ENCODE data around the gene CTTNBP2.

The CTTNBP2 gene

GRCh38 chr7:117782761-117783160 is 90.5 kb downstream of the CTTNBP2 start:
- DNase-seq (ENCODE audit: low spot score), result no peak

- DNase-seq (ENCODE audit: low spot score), result no peak
Observed at GRCh38 chr7:117781707-117782106, 91.5 kb downstream of the CTTNBP2 start.

- DNase-seq (ENCODE audit: low spot score), result peak; percentile 50
Observed at GRCh38 chr7:117780832-117781231, 92.4 kb downstream of the CTTNBP2 start.

- no peak for DNase-seq (ENCODE audit: low spot score)
Observed at GRCh38 chr7:117777335-117778142, 95.7 kb downstream of the CTTNBP2 start.

- DNase-seq (ENCODE audit: low spot score), result no peak
Observed at GRCh38 chr7:117776224-117776623, 97.0 kb downstream of the CTTNBP2 start.

- no peak for DNase-seq (ENCODE audit: low spot score)
Observed at GRCh38 chr7:117775801-117776200, 97.4 kb downstream of the CTTNBP2 start.

- no peak for DNase-seq (ENCODE audit: low spot score)
Observed at GRCh38 chr7:117774943-117775342, 98.3 kb downstream of the CTTNBP2 start.

- no peak for DNase-seq (ENCODE audit: low spot score)
Observed at GRCh38 chr7:117772421-117772820, 100.8 kb downstream of the CTTNBP2 start.

- DNase-seq (ENCODE audit: low spot score), result no peak
Observed at GRCh38 chr7:117771756-117772155, 101.5 kb downstream of the CTTNBP2 start.

- DNase-seq (ENCODE audit: low spot score), result no peak
Observed at GRCh38 chr7:117769085-117769484, 104.2 kb downstream of the CTTNBP2 start.

- DNase-seq (ENCODE audit: low spot score), result no peak
Observed at GRCh38 chr7:117767951-117768350, 105.3 kb downstream of the CTTNBP2 start.

GRCh38 chr7:117766913-117767312 is 106.3 kb downstream of the CTTNBP2 start:
- DNase-seq (ENCODE audit: low spot score), result no peak

- DNase-seq (ENCODE audit: low spot score), result peak; percentile 49
Observed at GRCh38 chr7:117764031-117764430, 109.2 kb downstream of the CTTNBP2 start.

GRCh38 chr7:117762055-117762454 is 111.2 kb downstream of the CTTNBP2 start:
- no peak for DNase-seq (ENCODE audit: low spot score)

- peak; percentile 78 for DNase-seq (ENCODE audit: low spot score)
Observed at GRCh38 chr7:117759950-117760640, 113.1 kb downstream of the CTTNBP2 start.

- DNase-seq (ENCODE audit: low spot score), result no peak
Observed at GRCh38 chr7:117757440-117757839, 115.8 kb downstream of the CTTNBP2 start.

GRCh38 chr7:117756586-117757085 is 116.6 kb downstream of the CTTNBP2 start:
- DNase-seq (ENCODE audit: low spot score), result no peak

GRCh38 chr7:117755136-117755535 is 118.1 kb downstream of the CTTNBP2 start:
- peak; percentile 40 for DNase-seq (ENCODE audit: low spot score)

- DNase-seq (ENCODE audit: low spot score), result no peak
Observed at GRCh38 chr7:117751775-117752174, 121.5 kb downstream of the CTTNBP2 start.

- peak; percentile 56 for DNase-seq (ENCODE audit: low spot score)
Observed at GRCh38 chr7:117750612-117751563, 122.4 kb downstream of the CTTNBP2 start.

- DNase-seq (ENCODE audit: low spot score), result no peak
Observed at GRCh38 chr7:117741962-117742361, 131.3 kb downstream of the CTTNBP2 start.

- no peak for DNase-seq (ENCODE audit: low spot score)
Observed at GRCh38 chr7:117739085-117739484, 134.2 kb downstream of the CTTNBP2 start.
